LNCaP clone FGC (cell line): ENCODE results near the gene ACTN2.
A peak's percentile ranks its signal among the peaks of the same experiment; 100 is the strongest.

Experiments
- DNase-seq: peaks from one replicate; pipeline ENCODE4 v3.0.0-alpha.2; 2011; ENCODE audit warnings: low read depth
- H3K4me3 ChIP-seq: 2 replicates; pipeline ENCODE4 v1.5.1; 2011; ENCODE audit warnings: mild to moderate bottlenecking, low read depth, low read length, control low read depth
- CTCF ChIP-seq: IDR thresholded peaks from 2 replicates; pipeline ENCODE4 v1.5.1; 2012; ENCODE audit warnings: mild to moderate bottlenecking; ENCODE audit not compliant: control insufficient read depth, insufficient read depth; ENCODE audit errors: extremely low read depth

The ACTN2 gene

DNA sequence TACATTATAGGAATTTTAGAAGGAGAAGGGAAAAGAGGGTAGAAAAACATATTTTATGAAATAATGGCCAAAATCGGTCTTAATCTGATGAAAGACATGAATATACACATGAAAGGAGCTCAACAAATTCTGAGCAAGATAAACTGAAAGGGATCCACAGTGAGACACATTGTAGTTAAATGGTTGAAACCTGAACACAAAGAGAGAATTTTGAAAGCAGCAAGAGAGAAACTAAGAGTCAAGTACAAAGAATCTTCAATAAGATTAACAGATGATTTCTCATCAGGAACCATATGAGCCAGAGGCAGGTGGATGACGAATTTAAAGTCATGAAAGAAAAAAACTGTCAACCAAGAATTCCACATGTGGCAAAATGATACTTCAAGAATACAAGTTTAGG, 93.0 kb downstream of the ACTN2 start:
- no peak overlapping the region for H3K4me3 ChIP-seq
- DNase-seq, result no peak
- TF ChIP-seq CTCF, result no peak

DNA sequence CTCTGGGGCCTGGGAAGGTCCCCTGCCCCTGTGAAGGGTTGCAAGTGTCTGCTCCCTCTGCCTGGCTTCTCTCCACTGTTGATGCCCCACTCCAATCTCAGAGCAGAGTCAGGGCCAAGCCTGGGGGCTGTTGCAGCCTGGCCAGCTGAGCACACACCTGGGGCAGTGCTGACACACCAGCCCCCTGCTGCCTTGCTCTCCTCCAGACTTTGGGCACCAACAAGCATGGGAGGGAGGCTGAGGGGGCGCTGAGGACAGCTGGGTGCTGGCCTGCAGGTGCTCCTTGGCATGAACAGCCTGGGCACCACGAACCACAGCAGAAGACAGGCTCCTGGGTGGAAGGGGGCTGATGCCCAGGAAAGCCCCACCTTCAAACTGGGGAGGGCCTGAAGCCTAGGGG, 99.2 kb downstream of the ACTN2 start:
- TF ChIP-seq CTCF, result no peak
- DNase-seq, result no peak
- no peak overlapping the region for H3K4me3 ChIP-seq

GRCh38 chr1:236786453-236786852, 100.2 kb downstream of the ACTN2 start:
- TF ChIP-seq CTCF, result no peak
- no peak for DNase-seq
- no peak overlapping the region for H3K4me3 ChIP-seq

DNA sequence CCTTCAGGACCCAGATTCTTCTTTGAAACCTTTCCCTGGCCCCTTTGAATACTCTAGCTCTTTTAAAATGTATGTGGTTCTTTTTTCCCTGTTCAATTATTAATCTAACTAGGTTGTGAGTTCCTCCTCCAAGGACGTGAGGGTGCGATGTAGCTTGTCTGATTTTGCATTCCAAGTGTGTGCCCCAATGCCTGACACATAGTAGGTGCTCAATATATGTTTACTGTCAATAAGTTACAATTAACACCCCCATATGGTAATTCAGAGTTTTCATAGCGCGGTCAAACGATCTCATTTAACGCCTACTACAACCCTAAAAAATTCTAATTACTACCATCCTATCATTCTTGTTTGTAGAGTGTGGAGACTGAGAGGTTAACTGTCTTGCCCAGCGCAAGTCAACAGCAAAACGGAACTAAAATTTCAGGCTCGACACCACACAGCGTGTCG, 108.3 kb downstream of the ACTN2 start:
- H3K4me3 ChIP-seq, result peak overlapping the region; percentile 80
- TF ChIP-seq CTCF, result no peak
- DNase-seq, result no peak

DNA sequence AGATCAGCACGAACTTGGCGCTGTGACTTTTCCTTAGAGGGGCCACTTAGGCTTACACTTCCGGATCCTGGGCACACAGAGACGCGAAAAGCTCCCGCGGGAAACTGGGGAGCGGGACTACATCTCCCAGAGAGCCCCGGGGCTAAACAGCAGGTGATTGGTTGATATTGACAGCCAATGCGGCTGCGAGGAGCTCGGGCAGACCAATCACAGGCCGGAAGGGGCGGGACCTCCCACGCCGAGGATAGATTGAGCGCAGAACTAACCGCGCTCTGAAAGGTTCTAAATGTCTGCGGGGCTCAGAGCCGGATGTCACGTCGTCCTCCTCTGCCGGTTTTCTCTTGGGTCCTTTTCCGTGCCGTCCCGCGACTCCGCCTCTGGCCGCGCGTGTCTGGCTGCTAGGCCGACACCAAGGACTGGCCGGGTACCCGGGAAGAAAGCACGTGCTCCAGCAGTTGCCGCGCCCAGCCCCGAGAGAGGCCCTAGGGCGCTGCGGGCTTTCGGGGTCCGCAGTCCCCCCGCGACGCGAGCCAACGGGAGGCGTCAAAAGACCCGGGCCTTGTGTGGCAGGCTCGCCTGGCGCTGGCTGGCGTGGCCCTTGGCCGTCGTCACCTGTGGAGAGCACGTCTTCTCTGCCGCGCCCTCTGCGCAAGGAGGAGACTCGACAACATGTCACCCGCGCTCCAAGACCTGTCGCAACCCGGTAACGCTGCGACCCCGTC, 108.9 kb downstream of the ACTN2 start, which contains the start of gene MTR:
TSS of gene MTR (plus strand) at position 258 of the 722 bp plus-strand sequence. CDS start at position 670, 412 bp downstream.
- peak; percentile 94 for DNase-seq
- no peak for TF ChIP-seq CTCF
- peak within 1 kb of the TSS; percentile 80 for H3K4me3 ChIP-seq

DNA sequence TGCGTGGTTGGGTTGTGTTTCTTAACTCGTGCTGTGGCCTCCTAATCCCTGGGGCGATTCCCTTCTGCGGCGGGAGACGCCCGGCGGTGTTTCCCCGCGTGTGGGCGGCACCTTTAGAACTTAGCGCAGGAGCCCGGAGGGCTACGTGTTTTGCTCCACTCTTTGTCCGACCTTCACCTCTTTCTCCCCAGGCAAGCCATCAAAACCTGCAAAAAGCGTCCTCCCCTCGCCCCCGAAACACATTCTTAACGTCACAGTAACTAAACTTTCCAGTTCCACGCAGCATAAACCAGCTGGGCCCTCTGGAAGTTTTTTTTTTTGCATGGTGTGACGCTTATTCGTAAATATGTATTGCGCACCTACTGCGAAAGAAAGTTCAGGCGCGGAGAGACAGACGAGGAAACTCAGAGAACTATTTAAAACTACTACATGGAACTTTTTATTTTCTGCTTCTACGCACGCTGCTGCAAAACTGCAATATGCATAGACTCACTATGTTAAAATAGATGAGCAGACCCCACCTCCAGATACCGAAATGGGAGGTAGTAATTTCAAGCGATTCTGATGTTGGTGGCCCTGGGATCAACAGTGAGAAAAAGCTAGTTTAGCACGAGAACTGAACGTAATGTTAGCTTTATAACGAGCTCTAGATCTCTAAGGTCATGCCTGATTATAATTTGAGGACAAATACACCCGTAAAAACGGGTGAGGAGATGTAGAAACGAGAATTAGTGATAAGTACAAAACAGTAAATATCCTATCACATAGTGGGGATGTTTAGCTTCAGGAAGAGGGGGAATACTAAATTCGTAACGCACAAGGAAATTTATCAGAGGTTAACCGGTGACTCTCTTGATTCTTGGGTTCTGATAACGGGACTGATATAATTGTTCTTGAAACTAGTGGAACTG, 109.7 kb downstream of the ACTN2 start:
- TF ChIP-seq CTCF, result no peak
- peak overlapping the region; percentile 80 for H3K4me3 ChIP-seq
- DNase-seq, result no peak
